Fibroblast of peridontal ligament (primary cell): ENCODE results near the gene ST6GALNAC6.

Experiments used
- DNase-seq: peaks from one replicate; pipeline ENCODE4 v3.0.0-alpha.2; 2010; ENCODE audit errors: extremely low read depth

The ST6GALNAC6 gene

GRCh38 chr9:127931092-127931881 is 31.9 kb upstream of the ST6GALNAC6 start:
- DNase-seq: peak; percentile 84

- peak; percentile 73 for DNase-seq
Observed at GRCh38 chr9:127930231-127931091, 31.1 kb upstream of the ST6GALNAC6 start, which contains the start of gene PIP5KL1. Gene PIP5KL1 (minus strand): TSS chr9:127930777. CDS start chr9:127930752, 25 bp downstream.

GRCh38 chr9:127929625-127929979 is 30.2 kb upstream of the ST6GALNAC6 start:
- no peak for DNase-seq

DNA sequence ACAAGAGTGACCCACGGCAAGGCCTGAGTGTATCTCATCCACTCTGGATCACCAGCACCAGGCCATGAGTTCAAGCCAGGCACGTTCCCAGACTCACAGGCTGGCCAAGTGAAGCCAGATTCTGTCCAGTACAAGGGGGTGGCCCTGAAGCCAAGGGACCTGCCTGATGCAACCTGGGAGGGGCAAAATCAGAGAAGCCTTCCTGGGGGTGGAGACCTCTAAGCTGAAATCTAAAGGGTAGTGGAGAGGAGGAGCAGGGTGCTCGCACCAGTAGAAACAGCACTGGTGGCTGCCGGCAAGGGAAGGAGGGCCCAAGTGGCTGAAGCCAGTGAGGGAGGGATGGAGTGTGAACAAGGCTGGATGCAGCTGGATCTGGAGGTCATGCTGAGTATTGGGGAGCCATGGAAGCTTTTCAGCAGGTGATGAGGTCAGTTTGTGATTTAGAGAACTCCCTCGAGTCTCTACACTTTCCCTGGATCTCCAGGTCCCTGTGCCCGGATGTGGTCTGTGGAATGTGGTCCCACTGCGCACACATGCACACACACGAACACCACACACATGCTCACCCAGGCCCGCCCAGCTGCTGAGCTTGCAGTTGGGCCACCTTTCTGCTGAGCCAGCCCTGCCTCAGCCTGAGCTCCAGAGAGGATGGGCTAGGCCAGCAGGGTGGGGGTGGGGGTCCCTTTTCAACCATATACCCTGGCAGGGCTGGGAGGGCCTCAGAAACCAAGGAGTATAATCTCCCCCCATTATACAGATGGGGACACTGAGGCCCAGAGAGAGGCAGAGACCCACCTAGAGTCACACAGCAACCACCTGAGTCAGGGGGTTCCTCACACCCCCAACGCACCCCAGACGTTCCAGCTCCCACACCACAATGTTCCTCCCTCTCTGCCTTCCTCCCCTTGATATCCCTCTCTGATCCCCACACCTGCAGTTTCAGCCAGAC is 29.5 kb upstream of the ST6GALNAC6 start:
- DNase-seq: no peak

GRCh38 chr9:127927988-127928675 is 28.7 kb upstream of the ST6GALNAC6 start:
- no peak for DNase-seq

GRCh38 chr9:127927201-127927987 is 28.0 kb upstream of the ST6GALNAC6 start:
- DNase-seq: no peak

DNA sequence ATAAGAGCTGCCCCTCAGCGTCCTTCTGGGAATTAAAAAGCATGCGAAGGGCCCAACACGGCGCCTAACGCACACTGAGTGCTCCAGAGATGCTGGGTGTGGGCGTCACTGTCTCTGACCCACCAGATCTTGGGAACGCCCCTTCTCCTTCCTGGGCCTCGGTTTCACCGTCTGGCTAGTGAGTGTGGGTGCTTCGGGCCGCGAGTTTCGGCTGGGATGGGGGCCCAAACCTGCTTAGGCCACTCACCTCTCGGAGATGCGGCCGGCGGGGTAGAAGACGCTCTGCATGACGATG is 27.4 kb upstream of the ST6GALNAC6 start:
- no peak for DNase-seq

- no peak for DNase-seq
Observed at GRCh38 chr9:127925959-127926905, 26.8 kb upstream of the ST6GALNAC6 start.

- no peak for DNase-seq
Observed at GRCh38 chr9:127924736-127925444, 25.5 kb upstream of the ST6GALNAC6 start.

DNA sequence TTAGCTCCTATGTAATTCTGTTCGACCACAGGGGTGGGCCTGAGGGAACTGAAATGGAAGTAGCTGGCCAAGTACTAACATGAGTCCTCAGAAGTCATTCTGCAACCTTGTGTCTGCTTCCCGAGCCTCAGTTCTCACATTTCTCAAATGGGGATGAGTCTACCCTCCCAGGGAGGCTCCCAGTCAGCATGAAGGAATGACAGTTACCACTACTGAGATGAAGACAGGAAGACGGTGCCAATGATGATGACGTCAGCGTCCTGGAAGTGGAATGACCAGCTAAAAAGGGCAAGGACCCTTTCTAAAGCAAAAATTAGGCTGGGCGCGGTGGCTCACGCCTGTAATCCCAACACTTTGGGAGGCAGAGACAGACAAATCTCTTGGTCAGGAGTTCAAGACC is 24.4 kb upstream of the ST6GALNAC6 start:
- peak; percentile 99 for DNase-seq

- DNase-seq: no peak
Observed at GRCh38 chr9:127923046-127923445, 23.6 kb upstream of the ST6GALNAC6 start.

- DNase-seq: peak; percentile 58
Observed at GRCh38 chr9:127921557-127922120, 22.2 kb upstream of the ST6GALNAC6 start.

DNA sequence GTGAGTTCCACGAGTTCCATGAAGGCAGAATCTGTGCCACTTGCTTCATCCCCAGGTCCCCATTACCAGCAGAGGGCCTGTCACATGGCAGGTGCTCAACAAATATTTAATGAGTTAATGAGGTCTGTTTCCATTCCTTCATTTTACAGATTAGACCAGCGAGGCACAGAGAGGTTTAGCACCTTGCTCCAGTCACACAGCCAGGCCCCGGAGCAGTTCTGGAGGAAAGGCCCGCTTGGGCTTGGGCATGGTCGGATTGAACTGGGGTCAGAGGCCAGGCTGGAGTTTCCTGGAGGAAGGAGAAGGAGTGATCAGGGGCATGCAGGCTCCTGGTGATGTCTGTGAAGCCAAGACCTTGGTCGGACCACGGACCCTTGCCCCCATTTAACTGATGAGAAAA is 21.4 kb upstream of the ST6GALNAC6 start:
- DNase-seq: no peak

- peak; percentile 97 for DNase-seq
Observed at GRCh38 chr9:127919253-127919815, 19.9 kb upstream of the ST6GALNAC6 start.

DNA sequence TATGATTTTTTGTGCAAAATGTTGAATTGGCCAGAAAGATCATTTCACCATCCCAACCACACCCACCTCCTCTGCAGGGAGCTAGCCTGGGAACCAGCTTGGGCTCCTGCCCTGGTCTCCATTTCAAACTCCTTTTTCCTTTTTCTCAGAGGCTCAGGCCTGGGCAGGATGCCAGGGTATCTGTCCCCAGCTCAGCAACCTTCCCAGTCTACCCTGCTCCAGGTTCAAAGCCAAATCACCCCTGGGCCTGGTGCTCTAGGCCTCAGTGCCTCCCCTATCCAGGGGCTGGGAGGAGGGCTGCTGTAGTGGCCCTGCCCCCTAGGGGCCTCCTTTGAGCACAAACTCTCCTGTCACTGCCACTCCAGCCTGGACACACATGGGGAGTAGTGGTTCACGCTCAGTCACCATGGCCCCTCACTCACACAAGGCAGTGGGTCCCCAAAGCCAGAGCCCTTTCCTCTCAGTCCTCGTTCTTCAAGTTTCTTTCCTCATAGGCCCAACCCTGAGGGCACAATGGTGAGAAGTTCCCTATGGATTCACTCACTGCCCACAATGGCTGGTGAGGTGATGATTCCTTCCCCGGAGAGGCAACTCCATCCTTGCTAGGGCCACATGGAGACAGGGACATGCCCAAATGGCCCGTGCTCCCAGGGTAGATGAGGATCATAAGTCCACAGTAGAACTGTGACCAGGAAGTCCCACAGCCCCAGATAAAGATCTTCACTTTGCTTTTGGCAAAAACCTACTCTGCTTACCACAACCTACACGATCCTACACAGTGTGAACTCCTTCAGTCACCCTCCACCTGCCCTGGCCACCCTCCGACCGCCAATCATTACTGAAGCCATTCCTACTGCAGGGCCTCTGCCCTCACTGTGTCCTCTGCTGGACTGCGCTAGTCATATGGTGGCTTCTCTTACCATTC is 19.0 kb upstream of the ST6GALNAC6 start:
- peak; percentile 59 for DNase-seq

GRCh38 chr9:127917603-127918002 is 18.2 kb upstream of the ST6GALNAC6 start:
- DNase-seq: no peak
